GM12878 (cell line): Measurements from ENCODE around the gene NPFFR2. TPM values are rescaled to one million over a fixed set of nuclear protein-coding genes. Genes with fewer than 3 reads are reported as not detected.

Experiments
- ATAC-seq: fragments of 200-7000 bp; cut with Tn5 transposase; 3 replicates; pipeline ENCODE4 v1.9.1; 2020; ENCODE audit warnings: mild to moderate bottlenecking, moderate library complexity
- BruUV-seq: library from RNA; stranded (reverse); fragments of 400-500 nt; replicated peaks from 2 replicates; lab custom pipeline; 2021; lab: Mats Ljungman, UMichigan
- CTCF ChIA-PET: fragments of 300-600 bp; sonication (Branson Sonifier 250); formaldehyde crosslinking; extraction: SDS; loops from one replicate; lab custom pipeline; 2021; ENCODE audit warnings: inconsistent platforms; lab: Yijun Ruan, JAX
- POLR2A ChIA-PET: fragments of 350-600 bp; formaldehyde crosslinking; extraction: SDS; loops from one replicate; lab custom pipeline; 2021; ENCODE audit warnings: inconsistent platforms; lab: Charles Lee
- RAD21 ChIA-PET: fragments of 300-600 bp; sonication (Branson Sonifier 250); formaldehyde crosslinking; loops from one replicate; lab custom pipeline; 2023; ENCODE audit warnings: antibody characterized with exemption; ENCODE audit not compliant: unreplicated experiment; lab: Charles Lee
- SMC1A ChIA-PET: fragments of 300-600 bp; sonication (Branson Sonifier 250); formaldehyde crosslinking; loops from one replicate; lab custom pipeline; 2023; ENCODE audit not compliant: unreplicated experiment, uncharacterized antibody; lab: Charles Lee
- DNase-seq: peaks from one replicate; pipeline ENCODE4 v3.0.0-alpha.2; 2011; ENCODE audit warnings: low read depth, low spot score
- FAIRE-seq: peaks from 3 replicates; lab custom pipeline; 2011; peaks lifted over from hg19 to GRCh38; lab: Jason Lieb, UNC
- H2AFZ ChIP-seq: 2 replicates; pipeline ENCODE4 v1.6.0; 2011; ENCODE audit warnings: low read depth, low read length, control low read depth; ENCODE audit not compliant: control insufficient read depth
- H3K27ac ChIP-seq: 2 replicates; pipeline ENCODE4 v1.5.1; 2011; ENCODE audit warnings: control low read depth; ENCODE audit not compliant: control insufficient read depth, insufficient read depth
- H3K27me3 ChIP-seq, 2 experiments: replicated peaks in 1 of 2; 2 replicates each; pipeline versions ENCODE4 v1.6.0 to v1.6.1; 2011; ENCODE audit warnings: low read length in 1 of 2; ENCODE audit not compliant: control insufficient read depth in 2 of 2, insufficient read depth in 2 of 2
- H3K36me3 ChIP-seq, 2 experiments: 2 replicates each; pipeline ENCODE4 v1.5.1; 2011; ENCODE audit warnings: low read length in 1 of 2; ENCODE audit not compliant: control insufficient read depth in 2 of 2, insufficient read depth in 2 of 2
- H3K4me1 ChIP-seq: 2 replicates; pipeline ENCODE4 v1.6.1; 2011; ENCODE audit warnings: mild to moderate bottlenecking, low read length, moderate library complexity, mixed read lengths; ENCODE audit not compliant: control insufficient read depth, insufficient read depth
- H3K4me2 ChIP-seq: 2 replicates; pipeline ENCODE4 v1.6.0; 2011; ENCODE audit warnings: control low read depth; ENCODE audit not compliant: control insufficient read depth, insufficient read depth
- H3K4me3 ChIP-seq: fragments of 200-600 bp; sonication (generic); 2 replicates; pipeline ENCODE4 v1.5.1; 2016
- H3K79me2 ChIP-seq: 2 replicates; pipeline ENCODE4 v1.6.0; 2011; ENCODE audit warnings: low read length; ENCODE audit not compliant: control insufficient read depth, insufficient read depth
- H3K9ac ChIP-seq: 2 replicates; pipeline ENCODE4 v1.8.0; 2011; ENCODE audit warnings: low read length, control low read depth, mixed read lengths; ENCODE audit not compliant: control insufficient read depth, insufficient read depth
- H3K9me3 ChIP-seq: replicated peaks from 3 replicates; pipeline ENCODE4 v1.5.1; 2011; ENCODE audit warnings: mild to moderate bottlenecking, low read length; ENCODE audit not compliant: control insufficient read depth, insufficient read depth
- H4K20me1 ChIP-seq: 2 replicates; pipeline ENCODE4 v1.6.0; 2011; ENCODE audit not compliant: control insufficient read depth, insufficient read depth
- BRCA1 ChIP-seq: IDR thresholded peaks from 2 replicates; pipeline ENCODE4 v1.6.1; 2011; ENCODE audit warnings: low read depth, low read length, improper control_type of control experiment
- CREM ChIP-seq: IDR thresholded peaks from 2 replicates; pipeline ENCODE4 v1.6.1; 2014; ENCODE audit warnings: antibody characterized with exemption, low read depth
- EGR1 ChIP-seq, 2 experiments: IDR thresholded peaks; 1 replicate in 1 of 2; 2 replicates in 1 of 2; pipeline ENCODE4 v1.6.1; 2011 to 2012; ENCODE audit warnings: low read depth in 2 of 2, low read length in 2 of 2, borderline replicate concordance in 1 of 2, mild to moderate bottlenecking in 1 of 2, moderate library complexity in 1 of 2
- FOS ChIP-seq: IDR thresholded peaks from 3 replicates; pipeline ENCODE4 v1.6.1; 2011; ENCODE audit warnings: borderline replicate concordance; ENCODE audit not compliant: insufficient read length; ENCODE audit errors: extremely low read depth
- NBN ChIP-seq: fragments of 450-650 bp; IDR thresholded peaks from 2 replicates; pipeline ENCODE4 v1.6.1; 2016
- POLR2A ChIP-seq: IDR thresholded peaks from 2 replicates; pipeline ENCODE4 v1.6.1; 2011; ENCODE audit warnings: low read depth, mild to moderate bottlenecking, low read length
- POU2F2 ChIP-seq: IDR thresholded peaks from 3 replicates; pipeline ENCODE4 v1.6.1; 2011; ENCODE audit warnings: low read depth, mild to moderate bottlenecking, low read length, borderline replicate concordance
- SMAD1 ChIP-seq: fragments of 450-650 bp; IDR thresholded peaks from 2 replicates; pipeline ENCODE4 v1.6.1; 2018; ENCODE audit warnings: mild to moderate bottlenecking, low read depth; ENCODE audit not compliant: partially characterized antibody
- SREBF2 ChIP-seq: IDR thresholded peaks from 2 replicates; pipeline ENCODE4 v1.6.1; 2012; ENCODE audit warnings: mild to moderate bottlenecking, low read length
- YBX1 ChIP-seq: fragments of 450-650 bp; IDR thresholded peaks from 2 replicates; pipeline ENCODE4 v1.6.1; 2016; ENCODE audit warnings: antibody characterized with exemption
- ZNF274 ChIP-seq: IDR thresholded peaks from one replicate; pipeline ENCODE4 v1.8.0; 2011; ENCODE audit not compliant: insufficient read length, insufficient read depth
- in situ Hi-C: fragments of 300-500 bp; cut with MboI; formaldehyde crosslinking; loops from 9 replicates; pipeline ENCODE4 v1.14.3; 2018; ENCODE audit warnings: mixed read lengths
- intact Hi-C: fragments of 100-400 bp; cut with micrococcal nuclease; formaldehyde crosslinking; loops from one replicate; pipeline ENCODE4 v1.14.2; 2022; ENCODE audit not compliant: unreplicated experiment
- polyA plus RNA-seq, 11 experiments: library from polyadenylated mRNA; depleted of rRNA in 4 of 11; unstranded in 6 of 11; stranded (reverse) in 5 of 11; fragments of >200 nt; fragmentation: Nextera tagmentation in 4 of 11; fragmentation: Illumina TruSeq in 1 of 11; extraction: Ambion mirVana in 4 of 11; extraction: Trizol in 1 of 11; gene quantifications; 1 replicate in 1 of 11; 2 replicates in 10 of 11; pipeline versions ENCODE4 v1.2.1 to v1.2.3, GENCODE V29; 2011 to 2016; ENCODE audit warnings: inconsistent platforms in 2 of 11, missing spikeins in 2 of 11, low read depth in 1 of 11
- total RNA-seq, 4 experiments: library from RNA; depleted of rRNA in 3 of 4; stranded (reverse); fragments of >200 nt in 3 of 4; fragmentation: Illumina TruSeq in 1 of 4; extraction: Trizol in 1 of 4; gene quantifications; 2 replicates each; pipeline versions ENCODE4 v1.2.1 to v1.2.3, GENCODE V29; 2013 to 2021
- TF ChIP-seq, protein P1 (sequence below), 3 experiments: IDR thresholded peaks in 2 of 3; conservative IDR thresholded peaks in 1 of 3; 2 replicates each; pipeline ENCODE4 v1.5.1; 2011; ENCODE audit warnings: low read depth in 3 of 3, low read length in 3 of 3, mild to moderate bottlenecking in 3 of 3, control low read depth in 2 of 3, moderate library complexity in 2 of 3, inconsistent platforms in 1 of 3, mixed read lengths in 1 of 3; ENCODE audit not compliant: control insufficient read depth in 2 of 3, insufficient read depth in 1 of 3; ENCODE audit errors: extremely low read depth in 1 of 3
- TF ChIP-seq, protein P2 (sequence below): fragments of 450-650 bp; IDR thresholded peaks from 2 replicates; pipeline ENCODE4 v1.6.1; 2016; ENCODE audit warnings: mild to moderate bottlenecking
- TF ChIP-seq, protein P3 (sequence below): fragments of 450-650 bp; IDR thresholded peaks from 2 replicates; pipeline ENCODE4 v1.6.1; 2017; ENCODE audit warnings: mild to moderate bottlenecking

The NPFFR2 gene
- total and polyA plus RNA-seq, 10 of the 15 experiments (the other 5 are each of a cell fraction or from before 2014, with no cell fraction given) = not detected

DNA sequence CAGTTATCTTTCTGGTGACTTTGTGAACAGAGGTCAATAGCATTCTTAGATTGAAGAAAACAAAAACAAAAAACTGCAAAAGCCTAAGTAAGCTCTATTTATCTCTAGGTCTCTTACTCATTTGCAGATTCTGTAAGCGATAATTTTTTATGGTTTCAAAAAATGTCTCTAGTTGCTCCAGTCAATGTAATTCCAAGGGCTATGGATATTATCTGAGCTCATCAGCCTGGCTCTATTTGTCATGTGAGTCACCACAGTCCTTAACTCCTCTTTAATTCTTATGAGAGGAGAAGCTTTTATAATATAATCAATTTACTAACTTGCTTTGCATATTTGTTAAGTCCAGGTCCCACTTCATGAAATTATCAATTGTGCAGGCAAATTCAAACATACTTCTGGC lies 79.1 kb downstream of the NPFFR2 start (continued):
- TF ChIP-seq EGR1 (IDR thresholded peaks at IDR 0.05; ENCODE audit: borderline replicate concordance in 1 of 2, low read depth in 2 of 2, low read length in 2 of 2) (no peak), CREM (no peak), NBN (no peak), POU2F2 (no peak), SMAD1 (no peak), SREBF2 (no peak), POLR2A (no peak)
- TF ChIP-seq, protein P1, sequence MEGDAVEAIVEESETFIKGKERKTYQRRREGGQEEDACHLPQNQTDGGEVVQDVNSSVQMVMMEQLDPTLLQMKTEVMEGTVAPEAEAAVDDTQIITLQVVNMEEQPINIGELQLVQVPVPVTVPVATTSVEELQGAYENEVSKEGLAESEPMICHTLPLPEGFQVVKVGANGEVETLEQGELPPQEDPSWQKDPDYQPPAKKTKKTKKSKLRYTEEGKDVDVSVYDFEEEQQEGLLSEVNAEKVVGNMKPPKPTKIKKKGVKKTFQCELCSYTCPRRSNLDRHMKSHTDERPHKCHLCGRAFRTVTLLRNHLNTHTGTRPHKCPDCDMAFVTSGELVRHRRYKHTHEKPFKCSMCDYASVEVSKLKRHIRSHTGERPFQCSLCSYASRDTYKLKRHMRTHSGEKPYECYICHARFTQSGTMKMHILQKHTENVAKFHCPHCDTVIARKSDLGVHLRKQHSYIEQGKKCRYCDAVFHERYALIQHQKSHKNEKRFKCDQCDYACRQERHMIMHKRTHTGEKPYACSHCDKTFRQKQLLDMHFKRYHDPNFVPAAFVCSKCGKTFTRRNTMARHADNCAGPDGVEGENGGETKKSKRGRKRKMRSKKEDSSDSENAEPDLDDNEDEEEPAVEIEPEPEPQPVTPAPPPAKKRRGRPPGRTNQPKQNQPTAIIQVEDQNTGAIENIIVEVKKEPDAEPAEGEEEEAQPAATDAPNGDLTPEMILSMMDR (IDR thresholded peaks at IDR 0.05 in 2 of 3, conservative IDR thresholded peaks at IDR 0.05 in 1 of 3; ENCODE audit: control insufficient read depth in 2 of 3, extremely low read depth in 1 of 3, insufficient read depth in 1 of 3, low read depth in 3 of 3, low read length in 3 of 3) = no peak

DNA sequence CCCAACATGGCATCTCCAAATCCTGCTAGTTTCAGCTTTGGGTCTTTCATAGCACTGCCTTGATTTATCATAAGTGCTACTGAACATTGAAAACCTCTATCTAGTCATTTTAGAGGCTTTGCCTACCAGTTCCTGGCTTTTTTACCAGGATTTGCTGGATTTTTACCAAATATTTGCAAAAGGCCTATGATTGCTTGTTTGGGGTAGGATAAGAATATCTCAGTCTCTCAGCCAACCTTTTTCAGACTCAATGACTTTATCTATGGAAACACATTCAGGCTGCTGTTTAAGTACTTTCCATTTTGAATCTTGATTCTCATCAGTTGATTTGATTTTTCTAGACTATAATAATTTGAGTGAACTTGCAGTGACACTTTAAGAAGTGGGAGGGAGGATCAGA lies 80.1 kb downstream of the NPFFR2 start:
- in situ Hi-C loops = loop anchor here (25.0 kb wide), 1 partner anchor 1500 kb away; the partner anchor contains the start of gene RASSF6
- H3K4me2 ChIP-seq = no peak overlapping the region
- DNase-seq (no peak), ATAC-seq (no peak), FAIRE-seq (no peak)
- BruUV-seq = no TSS peak
- ChIA-PET POLR2A (interaction anchor here (1.3 kb wide), 1 partner anchor 26 kb away, joined by 5 read pairs; no protein-coding TSS in a partner anchor), RAD21 (interaction anchor here (0.8 to 1.3 kb wide), 3 partner anchors 10 to 93 kb away, joined by 3 to 4 read pairs (median 3); no protein-coding TSS in a partner anchor), CTCF (interaction anchor here (0.6 to 1.7 kb wide), 4 partner anchors 8 to 382 kb away, joined by 3 to 8 read pairs (median 3); no protein-coding TSS in a partner anchor), SMC1A (interaction anchor here (0.9 to 3.2 kb wide), 10 partner anchors 8 to 98 kb away, joined by 3 to 19 read pairs (median 4); no protein-coding TSS in a partner anchor)
- intact Hi-C loops = loop anchor here (5.0 to 10.0 kb wide), 2 partner anchors 845 to 1277 kb away; partner anchors contain the start of gene GRSF1
- H3K27ac ChIP-seq = no peak overlapping the region; the same call in 1 of the 2 replicates
- H3K4me1 ChIP-seq = no peaks in the 10 kb centered on the region; the same call in 1 of the 2 replicates
- H3K27me3 ChIP-seq = no peaks in the 10 kb centered on the region
- H2AFZ ChIP-seq = no peak overlapping the region
- H3K9ac ChIP-seq = no peak overlapping the region
- H4K20me1 ChIP-seq = no peaks in the 10 kb centered on the region
- no peaks in the 10 kb centered on the region for H3K36me3 ChIP-seq
- peaks cover 1% of the 10 kb centered on the region; the same call in 2 of the 3 replicates for H3K9me3 ChIP-seq
- H3K4me3 ChIP-seq = no peak overlapping the region
- no peaks in the 10 kb centered on the region for H3K79me2 ChIP-seq
- TF ChIP-seq, protein P2, sequence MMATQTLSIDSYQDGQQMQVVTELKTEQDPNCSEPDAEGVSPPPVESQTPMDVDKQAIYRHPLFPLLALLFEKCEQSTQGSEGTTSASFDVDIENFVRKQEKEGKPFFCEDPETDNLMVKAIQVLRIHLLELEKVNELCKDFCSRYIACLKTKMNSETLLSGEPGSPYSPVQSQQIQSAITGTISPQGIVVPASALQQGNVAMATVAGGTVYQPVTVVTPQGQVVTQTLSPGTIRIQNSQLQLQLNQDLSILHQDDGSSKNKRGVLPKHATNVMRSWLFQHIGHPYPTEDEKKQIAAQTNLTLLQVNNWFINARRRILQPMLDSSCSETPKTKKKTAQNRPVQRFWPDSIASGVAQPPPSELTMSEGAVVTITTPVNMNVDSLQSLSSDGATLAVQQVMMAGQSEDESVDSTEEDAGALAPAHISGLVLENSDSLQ = no peak
- TF ChIP-seq YBX1 = no peak
- no peak for TF ChIP-seq BRCA1
- TF ChIP-seq, protein P3, sequence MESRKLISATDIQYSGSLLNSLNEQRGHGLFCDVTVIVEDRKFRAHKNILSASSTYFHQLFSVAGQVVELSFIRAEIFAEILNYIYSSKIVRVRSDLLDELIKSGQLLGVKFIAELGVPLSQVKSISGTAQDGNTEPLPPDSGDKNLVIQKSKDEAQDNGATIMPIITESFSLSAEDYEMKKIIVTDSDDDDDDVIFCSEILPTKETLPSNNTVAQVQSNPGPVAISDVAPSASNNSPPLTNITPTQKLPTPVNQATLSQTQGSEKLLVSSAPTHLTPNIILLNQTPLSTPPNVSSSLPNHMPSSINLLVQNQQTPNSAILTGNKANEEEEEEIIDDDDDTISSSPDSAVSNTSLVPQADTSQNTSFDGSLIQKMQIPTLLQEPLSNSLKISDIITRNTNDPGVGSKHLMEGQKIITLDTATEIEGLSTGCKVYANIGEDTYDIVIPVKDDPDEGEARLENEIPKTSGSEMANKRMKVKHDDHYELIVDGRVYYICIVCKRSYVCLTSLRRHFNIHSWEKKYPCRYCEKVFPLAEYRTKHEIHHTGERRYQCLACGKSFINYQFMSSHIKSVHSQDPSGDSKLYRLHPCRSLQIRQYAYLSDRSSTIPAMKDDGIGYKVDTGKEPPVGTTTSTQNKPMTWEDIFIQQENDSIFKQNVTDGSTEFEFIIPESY = no peak
- TF ChIP-seq ZNF274 = no peak
- TF ChIP-seq FOS = no peak
